ENCODE results near the gene ARPC3.
A peak's percentile ranks its signal among the peaks of the same experiment; 100 is the strongest.
"Not testable (repeated sequence)": the region's sequence is repeated elsewhere in the genome, so short reads cannot be mapped to it uniquely, and the experiment has no call there.

The ARPC3 gene

DNA sequence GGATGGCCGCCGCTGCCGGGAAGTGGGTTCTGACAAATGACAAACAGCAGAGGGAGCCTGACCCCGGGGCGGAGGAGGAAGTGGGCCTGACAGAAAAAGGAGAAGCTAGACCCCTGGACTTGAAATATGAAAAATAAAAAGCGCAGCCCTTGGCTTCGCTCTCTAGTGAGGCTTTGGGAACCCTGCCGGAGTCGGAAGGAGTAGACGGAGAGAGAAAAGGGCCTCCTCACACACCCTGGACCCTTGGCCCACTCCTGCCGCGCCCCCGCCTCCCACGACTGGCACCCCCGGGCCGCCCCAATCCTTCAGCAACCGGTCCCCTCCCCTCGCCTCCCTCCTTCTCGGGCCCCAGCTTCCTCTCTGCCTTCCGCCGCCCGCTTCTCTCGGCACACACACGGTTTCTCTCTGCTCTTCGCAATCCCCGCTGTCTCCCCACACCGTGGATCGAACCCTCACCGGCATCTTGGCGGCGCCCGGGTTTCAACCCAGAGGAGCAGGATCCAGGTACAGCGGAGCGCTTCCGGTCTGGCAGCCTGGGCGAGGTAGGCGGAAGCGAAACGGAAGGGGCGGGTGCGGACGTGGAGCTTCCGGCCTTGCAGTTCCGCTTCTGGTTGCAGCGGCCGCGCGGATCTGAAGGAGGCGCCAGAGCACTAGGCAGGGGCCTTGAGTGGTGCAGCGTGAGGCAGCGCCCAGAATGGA, at the start of gene ARPC3:
TSS of gene ARPC3 (minus strand) at position 539 of the 699 bp plus-strand sequence. CDS start at position 462, 77 bp downstream.
- peak within 1 kb of the TSS; percentile 76 for H3K4me3 ChIP-seq (ENCODE audit: low read depth, low read length)
- in situ Hi-C loops (cut with HindIII; ENCODE audit: low sequenced_read_pairs): no loop called here
- DNase-seq (ENCODE audit: low read depth, low spot score): peak; percentile 93
- TF ChIP-seq, protein P1, sequence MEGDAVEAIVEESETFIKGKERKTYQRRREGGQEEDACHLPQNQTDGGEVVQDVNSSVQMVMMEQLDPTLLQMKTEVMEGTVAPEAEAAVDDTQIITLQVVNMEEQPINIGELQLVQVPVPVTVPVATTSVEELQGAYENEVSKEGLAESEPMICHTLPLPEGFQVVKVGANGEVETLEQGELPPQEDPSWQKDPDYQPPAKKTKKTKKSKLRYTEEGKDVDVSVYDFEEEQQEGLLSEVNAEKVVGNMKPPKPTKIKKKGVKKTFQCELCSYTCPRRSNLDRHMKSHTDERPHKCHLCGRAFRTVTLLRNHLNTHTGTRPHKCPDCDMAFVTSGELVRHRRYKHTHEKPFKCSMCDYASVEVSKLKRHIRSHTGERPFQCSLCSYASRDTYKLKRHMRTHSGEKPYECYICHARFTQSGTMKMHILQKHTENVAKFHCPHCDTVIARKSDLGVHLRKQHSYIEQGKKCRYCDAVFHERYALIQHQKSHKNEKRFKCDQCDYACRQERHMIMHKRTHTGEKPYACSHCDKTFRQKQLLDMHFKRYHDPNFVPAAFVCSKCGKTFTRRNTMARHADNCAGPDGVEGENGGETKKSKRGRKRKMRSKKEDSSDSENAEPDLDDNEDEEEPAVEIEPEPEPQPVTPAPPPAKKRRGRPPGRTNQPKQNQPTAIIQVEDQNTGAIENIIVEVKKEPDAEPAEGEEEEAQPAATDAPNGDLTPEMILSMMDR (IDR thresholded peaks at IDR 0.05; ENCODE audit: low read depth, low read length): peak; percentile 95

DNA sequence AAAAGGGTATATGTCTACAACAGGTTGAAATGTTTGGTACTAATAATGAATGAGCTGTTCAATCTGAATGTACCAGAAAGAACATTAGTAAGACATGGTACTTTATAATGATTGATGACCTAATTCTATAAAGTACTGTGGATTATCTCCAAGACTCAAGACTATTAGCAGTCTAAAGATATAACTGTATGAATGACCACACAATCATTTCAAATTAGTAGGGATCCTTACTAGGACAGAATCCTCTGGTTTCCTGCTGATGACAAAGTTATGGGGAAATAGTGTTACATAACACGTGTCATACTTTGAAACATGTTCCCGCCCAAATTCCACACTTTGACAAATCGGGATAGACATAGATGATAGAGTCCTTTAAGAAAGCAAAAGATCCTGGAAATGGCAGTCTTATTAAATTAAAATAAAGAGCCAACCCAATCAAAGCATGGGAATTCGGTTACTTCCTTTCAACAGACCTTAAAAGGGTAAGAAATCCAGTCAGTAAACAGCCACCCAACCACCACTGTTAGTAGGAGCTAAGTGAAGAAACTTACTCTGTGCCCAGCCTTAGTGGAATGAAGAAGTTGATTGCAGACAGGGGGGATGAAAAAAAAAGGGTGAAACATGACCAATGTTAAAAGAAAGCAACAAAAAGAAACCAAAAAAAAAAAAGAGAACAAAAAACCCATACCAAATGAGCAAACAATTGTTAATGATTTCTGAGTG, 49.0 kb upstream of the ARPC3 start:
- in situ Hi-C loops (cut with HindIII; ENCODE audit: low sequenced_read_pairs): no loop called here
- TF ChIP-seq, protein P1 (IDR thresholded peaks at IDR 0.05; ENCODE audit: low read depth, low read length): no peak
- no peak overlapping the region for H3K4me3 ChIP-seq (ENCODE audit: low read depth, low read length)
- no peak for DNase-seq (ENCODE audit: low read depth, low spot score)

DNA sequence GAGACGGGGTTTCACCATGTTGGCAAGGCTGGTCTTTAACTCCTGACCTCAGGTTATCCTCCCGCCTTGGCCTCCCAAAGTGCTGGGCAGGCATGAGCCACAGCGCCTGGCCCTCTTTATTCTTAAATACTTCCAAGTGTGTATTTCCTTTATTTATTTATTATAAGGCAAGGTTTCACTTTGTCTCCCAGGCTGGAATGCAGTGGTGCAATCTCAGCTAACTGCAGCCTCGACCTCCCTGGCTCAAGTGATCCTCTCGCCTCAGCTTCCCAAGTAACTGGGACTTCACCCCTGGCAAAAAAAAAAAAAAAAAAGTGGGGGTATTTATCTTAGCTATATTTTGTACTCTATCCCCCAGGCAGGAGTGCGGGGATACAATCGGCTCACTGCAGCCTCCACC, 25.3 kb upstream of the ARPC3 start:
- in situ Hi-C loops (cut with HindIII; ENCODE audit: low sequenced_read_pairs): no loop called here
- TF ChIP-seq, protein P1 (IDR thresholded peaks at IDR 0.05; ENCODE audit: low read depth, low read length): no peak

DNA sequence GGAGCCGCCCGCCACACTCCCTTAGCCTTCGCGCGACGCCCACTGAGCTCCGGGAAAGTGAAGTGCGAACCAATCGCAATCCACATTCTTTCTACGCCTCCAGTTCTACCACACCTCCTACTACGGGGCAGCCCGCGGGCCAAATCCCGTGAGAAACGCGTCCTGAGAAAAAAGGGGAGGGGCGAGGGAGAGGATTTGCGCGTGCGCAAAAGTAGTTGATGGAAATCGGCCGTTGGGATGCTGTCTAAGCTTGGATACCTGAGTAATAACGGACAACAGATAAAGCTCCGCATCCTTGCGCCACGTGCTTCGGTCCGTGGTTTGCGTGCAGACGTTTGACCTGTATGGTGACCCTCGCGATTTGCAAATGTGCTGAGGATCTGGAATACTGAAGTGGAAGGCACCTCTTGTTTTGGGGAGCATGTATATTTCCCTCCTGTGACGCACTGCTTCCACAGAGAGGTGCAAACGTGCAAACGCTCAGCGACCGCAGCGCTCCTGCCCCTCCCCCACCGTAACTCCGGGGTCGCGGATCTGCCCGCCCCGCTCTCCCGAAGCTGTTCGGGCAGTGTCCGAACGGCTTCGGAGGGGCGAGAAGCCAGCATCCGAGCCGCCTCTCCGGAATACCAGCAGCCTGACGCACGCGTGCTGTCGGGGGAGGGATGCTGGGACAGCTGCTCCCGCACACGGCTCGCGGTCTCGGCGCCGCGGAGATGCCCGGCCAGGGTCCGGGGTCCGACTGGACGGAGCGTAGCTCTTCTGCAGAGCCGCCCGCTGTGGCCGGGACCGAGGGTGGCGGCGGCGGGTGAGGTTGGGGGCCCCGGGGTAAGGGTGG, 18.3 kb upstream of the ARPC3 start, which contains the start of the genes FAM216A and GPN3:
TSS of gene FAM216A (plus strand) at position 632 of the 835 bp plus-strand sequence. CDS start at position 663, 31 bp downstream.
TSS of gene GPN3 (minus strand) at position 44 of the 835 bp plus-strand sequence. CDS start 54 bp downstream, outside the sequence.
- peak within 1 kb of the TSS; percentile 89 for H3K4me3 ChIP-seq (ENCODE audit: low read depth, low read length)
- peak; percentile 99 for DNase-seq (ENCODE audit: low read depth, low spot score)
- in situ Hi-C loops (cut with HindIII; ENCODE audit: low sequenced_read_pairs): no loop called here
- TF ChIP-seq, protein P1 (IDR thresholded peaks at IDR 0.05; ENCODE audit: low read depth, low read length): no peak

More for the DNA sequence above, 25.3 kb upstream of the ARPC3 start:
- DNase-seq (ENCODE audit: low read depth, low spot score): no peak
- H3K4me3 ChIP-seq (ENCODE audit: low read depth, low read length): no peak overlapping the region

DNA sequence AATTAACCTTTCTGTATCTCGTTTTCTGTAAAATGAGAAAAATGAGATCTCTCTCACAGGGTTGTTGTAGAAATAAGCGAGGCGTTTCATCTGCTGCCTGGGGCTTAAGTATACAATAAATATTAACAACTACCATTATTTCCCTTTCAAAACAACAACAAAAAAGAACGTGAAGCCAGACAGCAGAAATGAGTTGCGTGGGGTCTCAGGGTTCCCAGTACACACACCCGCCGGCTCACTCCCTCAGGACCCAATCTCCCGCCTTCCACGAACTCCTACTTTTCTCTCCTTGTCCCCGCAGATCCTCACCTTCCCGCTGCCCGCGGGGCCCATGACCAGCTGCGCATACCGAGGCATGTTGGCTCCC, 17.7 kb upstream of the ARPC3 start:
- DNase-seq (ENCODE audit: low read depth, low spot score): no peak
- H3K4me3 ChIP-seq (ENCODE audit: low read depth, low read length): peak overlapping the region; percentile 89
- in situ Hi-C loops (cut with HindIII; ENCODE audit: low sequenced_read_pairs): no loop called here
- TF ChIP-seq, protein P1 (IDR thresholded peaks at IDR 0.05; ENCODE audit: low read depth, low read length): no peak

DNA sequence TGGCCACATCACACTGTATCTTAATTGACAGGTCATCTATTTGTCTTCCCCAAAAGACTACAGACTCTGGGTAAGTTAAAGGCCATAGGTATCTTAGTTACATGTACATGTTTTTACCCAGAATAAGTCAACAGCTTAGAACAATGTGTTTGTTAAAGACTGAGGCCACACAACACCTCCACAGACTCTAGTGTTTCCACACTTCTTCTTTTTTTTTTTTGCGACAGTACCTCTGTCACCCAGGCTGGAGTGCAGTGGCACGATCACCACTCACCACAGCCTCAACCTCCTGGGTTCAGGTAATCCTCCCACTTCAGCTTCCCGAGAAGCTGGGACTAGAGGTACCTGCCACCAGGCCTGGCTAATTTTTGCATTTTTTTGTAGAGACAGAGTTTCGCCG, 16.7 kb upstream of the ARPC3 start:
- DNase-seq (ENCODE audit: low read depth, low spot score): no peak
- TF ChIP-seq, protein P1 (IDR thresholded peaks at IDR 0.05; ENCODE audit: low read depth, low read length): no peak
- H3K4me3 ChIP-seq (ENCODE audit: low read depth, low read length): no peak overlapping the region
- in situ Hi-C loops (cut with HindIII; ENCODE audit: low sequenced_read_pairs): no loop called here

DNA sequence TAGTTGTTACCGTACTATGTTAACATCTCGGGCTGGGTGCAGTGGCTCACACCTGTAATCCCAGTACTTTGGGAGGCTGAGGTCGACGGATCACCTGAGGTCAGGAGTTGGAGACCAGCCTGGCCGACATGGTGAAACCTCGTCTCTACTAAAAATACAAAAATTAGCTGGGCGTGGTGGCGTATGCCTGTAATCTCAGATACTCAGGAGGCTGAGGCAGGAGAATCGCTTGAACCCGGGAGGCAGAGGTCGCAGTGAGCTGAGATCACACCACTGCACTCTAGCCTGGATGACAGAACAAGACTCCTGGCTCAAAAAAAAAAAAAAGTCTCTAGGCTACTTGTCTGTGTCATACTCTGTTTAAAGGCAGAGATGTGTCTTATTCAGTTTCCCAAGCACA, 15.6 kb upstream of the ARPC3 start:
- in situ Hi-C loops (cut with HindIII; ENCODE audit: low sequenced_read_pairs); DNase-seq (ENCODE audit: low read depth, low spot score); H3K4me3 ChIP-seq (ENCODE audit: low read depth, low read length): not testable (repeated sequence)

Measured in astrocyte of the spinal cord (primary cell).